Naive thymus-derived CD8-positive, alpha-beta T cell (primary cell): ENCODE results near the gene PRPSAP1. TPM values are rescaled to one million over a fixed set of nuclear protein-coding genes. Genes with fewer than 3 reads are reported as not detected.
"Not testable (repeated sequence)": the region's sequence is repeated elsewhere in the genome, so short reads cannot be mapped to it uniquely, and the experiment has no call there.

Source experiments
- ATAC-seq, 2 donors: fragments of 150-1000 bp; cut with Tn5 transposase in 1 of 2; sonication (Bioruptor Pico), chemical (Tn5 transposase) in 1 of 2; 1 replicate in 1 of 2; 2 replicates in 1 of 2; pipeline ENCODE4 v1.10.0; 2021; ENCODE audit warnings: mild to moderate bottlenecking in 2 of 2, moderate library complexity in 2 of 2
- POLR2A ChIA-PET: fragments of 350-600 bp; sonication (Branson Sonifier 250); formaldehyde crosslinking; loops from one replicate; lab custom pipeline; 2021; ENCODE audit warnings: antibody characterized with exemption; lab: Charles Lee
- DNase-seq, 10 donors: peaks; one replicate each; pipeline versions ENCODE4 v3.0.0 to v3.0.0-alpha.2; 2020 to 2022
- H3K27ac Mint-ChIP-seq, 10 donors: one replicate each; pipeline ENCODE4 v1.8.0; 2020 to 2022; ENCODE audit warnings: mild to moderate bottlenecking in 10 of 10, mixed read lengths in 10 of 10, moderate library complexity in 4 of 10, inconsistent platforms in 1 of 10
- H3K27me3 Mint-ChIP-seq, 5 donors: one replicate each; pipeline ENCODE4 v1.8.0; 2021 to 2022; ENCODE audit warnings: mixed read lengths in 5 of 5
- H3K36me3 Mint-ChIP-seq, 3 donors: one replicate each; pipeline ENCODE4 v1.8.0; 2020 to 2022; ENCODE audit warnings: mixed read lengths in 3 of 3, mild to moderate bottlenecking in 2 of 3, inconsistent platforms in 1 of 3
- H3K4me1 Mint-ChIP-seq, 4 donors: one replicate each; pipeline ENCODE4 v1.8.0; 2021 to 2022; ENCODE audit warnings: mixed read lengths in 4 of 4
- H3K4me3 Mint-ChIP-seq, 10 donors: one replicate each; pipeline ENCODE4 v1.8.0; 2020 to 2022; ENCODE audit warnings: mild to moderate bottlenecking in 10 of 10, mixed read lengths in 10 of 10, moderate library complexity in 6 of 10, inconsistent platforms in 1 of 10
- H3K9me3 Mint-ChIP-seq, 9 donors: one replicate each; pipeline ENCODE4 v1.8.0; 2020 to 2022; ENCODE audit warnings: mixed read lengths in 9 of 9, mild to moderate bottlenecking in 3 of 9, inconsistent platforms in 1 of 9, moderate library complexity in 1 of 9
- polyA plus RNA-seq, 3 donors: library from polyadenylated mRNA; unstranded; fragments of 300-500 nt; fragmentation: Illumina TruSeq; gene quantifications; one replicate each; pipeline ENCODE4 v1.2.3, GENCODE V29; 2021
- total RNA-seq, 8 experiments: library from RNA in 2 of 8; stranded (reverse) in 2 of 8; gene quantifications; one replicate each; pipeline ENCODE4 v1.2.3 and lab custom pipeline; 2021 to 2026

PRPSAP1 gene
- total and polyA plus RNA-seq, 5 experiments from 2014 or later = 37.9 to 62.9 (median 44.7) TPM

GRCh38 chr17:76367642-76368041, 13.9 kb upstream of the PRPSAP1 start:
- Mint-ChIP-seq H3K27me3 (no peaks in the 10 kb centered on the region), H3K27ac (peak overlapping the region in 1 of 10 donors; percentile 46), H3K4me1 (no peaks in the 10 kb centered on the region), H3K36me3 (no peaks in the 10 kb centered on the region), H3K9me3 (no peaks in the 10 kb centered on the region), H3K4me3 (no peak overlapping the region)
- POLR2A ChIA-PET = no interaction called here
- DNase-seq (no peak), ATAC-seq (no peak)

- no peaks in the 10 kb centered on the region for H3K36me3 Mint-ChIP-seq
- H3K9me3 Mint-ChIP-seq = no peaks in the 10 kb centered on the region
- H3K27ac Mint-ChIP-seq = no peak overlapping the region
- no peak for ATAC-seq
- no peaks in the 10 kb centered on the region for H3K4me1 Mint-ChIP-seq
- no peaks in the 10 kb centered on the region for H3K27me3 Mint-ChIP-seq
- POLR2A ChIA-PET = interaction anchor here (1.4 kb wide), 1 partner anchor 13 kb away, joined by 3 read pairs; the partner anchor contains the start of gene PRPSAP1
- no peak overlapping the region for H3K4me3 Mint-ChIP-seq
- DNase-seq = no peak
These were observed 12.5 kb upstream of the PRPSAP1 start for GRCh38 chr17:76366247-76366646.

- H3K9me3 Mint-ChIP-seq = no peaks in the 10 kb centered on the region
- POLR2A ChIA-PET = interaction anchor here (1.4 kb wide), 1 partner anchor 12 kb away, joined by 3 read pairs; the partner anchor contains the start of gene PRPSAP1
- no peak for DNase-seq
- no peaks in the 10 kb centered on the region for H3K4me1 Mint-ChIP-seq
- H3K27ac Mint-ChIP-seq = no peak overlapping the region
- H3K27me3 Mint-ChIP-seq = no peaks in the 10 kb centered on the region
- H3K36me3 Mint-ChIP-seq = no peaks in the 10 kb centered on the region
- no peak for ATAC-seq
- H3K4me3 Mint-ChIP-seq = no peak overlapping the region
These were observed 11.7 kb upstream of the PRPSAP1 start for GRCh38 chr17:76365256-76365903.

- H3K36me3 Mint-ChIP-seq = no peaks in the 10 kb centered on the region
- ATAC-seq (no peak), DNase-seq (no peak)
- H3K27ac Mint-ChIP-seq = no peak overlapping the region
- H3K27me3 Mint-ChIP-seq = no peaks in the 10 kb centered on the region
- H3K9me3 Mint-ChIP-seq = no peaks in the 10 kb centered on the region
- H3K4me3 Mint-ChIP-seq = no peak overlapping the region
- POLR2A ChIA-PET = interaction anchor here (2.4 kb wide), 1 partner anchor 10 kb away, joined by 6 read pairs; the partner anchor contains the start of gene PRPSAP1
- H3K4me1 Mint-ChIP-seq = no peaks in the 10 kb centered on the region
These were observed 9.6 kb upstream of the PRPSAP1 start for GRCh38 chr17:76363107-76363842.

- no peak for DNase-seq
- no peak overlapping the region for H3K27ac Mint-ChIP-seq
- POLR2A ChIA-PET = no interaction called here
- no peak overlapping the region for H3K4me3 Mint-ChIP-seq
- H3K9me3 Mint-ChIP-seq = no peaks in the 10 kb centered on the region
- H3K27me3 Mint-ChIP-seq = no peaks in the 10 kb centered on the region
- no peaks in the 10 kb centered on the region for H3K36me3 Mint-ChIP-seq
- no peak for ATAC-seq
- no peaks in the 10 kb centered on the region for H3K4me1 Mint-ChIP-seq
These were observed 6.7 kb upstream of the PRPSAP1 start for GRCh38 chr17:76360461-76360860.

- POLR2A ChIA-PET, H3K4me3 Mint-ChIP-seq, DNase-seq, H3K4me1 Mint-ChIP-seq, ATAC-seq, H3K9me3 Mint-ChIP-seq, H3K36me3 Mint-ChIP-seq, H3K27me3 Mint-ChIP-seq: not testable (repeated sequence)
- H3K27ac Mint-ChIP-seq = peak overlapping the region in 1 of 10 donors; percentile 41
These were observed 6.1 kb upstream of the PRPSAP1 start for GRCh38 chr17:76359776-76360175.

GRCh38 chr17:76359375-76359774, 5.7 kb upstream of the PRPSAP1 start:
- Mint-ChIP-seq H3K9me3 (no peaks in the 10 kb centered on the region), H3K36me3 (no peaks in the 10 kb centered on the region), H3K27me3 (no peaks in the 10 kb centered on the region), H3K4me1 (peaks cover 0 to 5% (median 2%) of the 10 kb centered on the region in 4 donors), H3K4me3 (no peak overlapping the region), H3K27ac (no peak overlapping the region)
- POLR2A ChIA-PET = interaction anchor here (0.9 kb wide), 1 partner anchor 255 kb away, joined by 3 read pairs; no protein-coding TSS in a partner anchor
- ATAC-seq = no peak
- DNase-seq = no peak

- Mint-ChIP-seq H3K27ac (no peak overlapping the region), H3K36me3 (no peaks in the 10 kb centered on the region), H3K4me1 (peaks cover 6 to 17% (median 10%) of the 10 kb centered on the region in 4 donors), H3K4me3 (no peak overlapping the region), H3K9me3 (no peaks in the 10 kb centered on the region), H3K27me3 (no peaks in the 10 kb centered on the region)
- POLR2A ChIA-PET = no interaction called here
- no peak for ATAC-seq
- DNase-seq = no peak
These were observed 4.0 kb upstream of the PRPSAP1 start for GRCh38 chr17:76357597-76358158.

GRCh38 chr17:76356803-76357456, 3.2 kb upstream of the PRPSAP1 start:
- POLR2A ChIA-PET = interaction anchor here (0.7 kb wide), 1 partner anchor 17 kb away, joined by 3 read pairs; no protein-coding TSS in a partner anchor
- ATAC-seq (no peak), DNase-seq (no peak)
- Mint-ChIP-seq H3K9me3 (no peaks in the 10 kb centered on the region), H3K4me1 (peaks cover 8 to 24% (median 15%) of the 10 kb centered on the region in 4 donors), H3K27me3 (no peaks in the 10 kb centered on the region), H3K4me3 (no peak overlapping the region), H3K36me3 (no peaks in the 10 kb centered on the region), H3K27ac (peak overlapping the region in 1 of 10 donors; percentile 75)

- H3K27me3 Mint-ChIP-seq = no peaks in the 10 kb centered on the region
- H3K27ac Mint-ChIP-seq = peak overlapping the region in 4 of 10 donors; percentile 24 to 92 (median 61)
- POLR2A ChIA-PET = interaction anchor here (0.6 to 3.0 kb wide), 5 partner anchors 29 to 483 kb away, joined by 3 to 39 read pairs (median 4); partner anchors contain the start of genes SPHK1 and SRP68
- no peak for DNase-seq
- no peaks in the 10 kb centered on the region for H3K9me3 Mint-ChIP-seq
- H3K36me3 Mint-ChIP-seq = no peaks in the 10 kb centered on the region
- no peak for ATAC-seq
- H3K4me1 Mint-ChIP-seq = peaks cover 8 to 29% (median 23%) of the 10 kb centered on the region in 4 donors
- H3K4me3 Mint-ChIP-seq = peak overlapping the region; percentile 58 to 98 (median 95)
These were observed 1.1 kb upstream of the PRPSAP1 start for GRCh38 chr17:76354747-76355310.

- Mint-ChIP-seq H3K27me3 (no peaks in the 10 kb centered on the region), H3K4me3 (peak overlapping the region; percentile 85 to 100 (median 97)), H3K9me3 (no peaks in the 10 kb centered on the region), H3K27ac (peak overlapping the region; percentile 92 to 99 (median 98)), H3K4me1 (peaks cover 8 to 29% (median 23%) of the 10 kb centered on the region in 4 donors), H3K36me3 (no peaks in the 10 kb centered on the region)
- POLR2A ChIA-PET = interaction anchor here (0.6 to 3.0 kb wide), 18 partner anchors 8 to 499 kb away, joined by 3 to 39 read pairs (median 4); partner anchors contain the start of genes EXOC7, JMJD6, METTL23 and SPHK1
- no peak for DNase-seq
- ATAC-seq = peak in 1 of 2 donors; percentile 21
These were observed 607 bp upstream of the PRPSAP1 start for GRCh38 chr17:76354317-76354729.
